Panc1 (cell line): ENCODE measurements around the gene QPCTL.

Experiments used
- POLR2AphosphoS5 ChIP-seq: IDR thresholded peaks from 2 replicates; pipeline ENCODE4 v1.6.1; 2012; ENCODE audit warnings: mild to moderate bottlenecking, low read depth, low read length, moderate library complexity
- TF ChIP-seq, protein P1 (sequence below): fragments of 450-650 bp; IDR thresholded peaks from 2 replicates; pipeline ENCODE4 v1.5.1; 2017; ENCODE audit warnings: mild to moderate bottlenecking

DNA sequence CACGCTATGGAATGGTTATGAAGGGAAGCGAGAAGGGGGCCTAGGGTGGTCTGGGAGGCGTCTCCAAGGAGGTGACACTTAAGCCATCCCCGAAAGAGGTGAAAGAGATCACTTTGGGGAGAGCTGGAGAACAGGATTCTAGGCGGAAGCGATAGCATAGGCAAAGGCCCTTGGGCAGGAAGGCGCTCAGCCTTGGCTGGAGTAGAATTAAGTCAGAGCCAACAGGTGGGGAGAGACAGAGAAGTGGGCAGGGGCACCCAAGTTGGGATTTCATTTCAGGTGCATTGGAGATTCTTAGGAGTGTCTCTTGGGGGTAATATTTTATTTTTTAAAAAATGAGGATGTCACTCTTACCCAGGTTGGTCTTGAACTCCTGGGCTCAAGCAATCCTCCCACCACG lies 10.3 kb upstream of the QPCTL start:
- TF ChIP-seq, protein P1, sequence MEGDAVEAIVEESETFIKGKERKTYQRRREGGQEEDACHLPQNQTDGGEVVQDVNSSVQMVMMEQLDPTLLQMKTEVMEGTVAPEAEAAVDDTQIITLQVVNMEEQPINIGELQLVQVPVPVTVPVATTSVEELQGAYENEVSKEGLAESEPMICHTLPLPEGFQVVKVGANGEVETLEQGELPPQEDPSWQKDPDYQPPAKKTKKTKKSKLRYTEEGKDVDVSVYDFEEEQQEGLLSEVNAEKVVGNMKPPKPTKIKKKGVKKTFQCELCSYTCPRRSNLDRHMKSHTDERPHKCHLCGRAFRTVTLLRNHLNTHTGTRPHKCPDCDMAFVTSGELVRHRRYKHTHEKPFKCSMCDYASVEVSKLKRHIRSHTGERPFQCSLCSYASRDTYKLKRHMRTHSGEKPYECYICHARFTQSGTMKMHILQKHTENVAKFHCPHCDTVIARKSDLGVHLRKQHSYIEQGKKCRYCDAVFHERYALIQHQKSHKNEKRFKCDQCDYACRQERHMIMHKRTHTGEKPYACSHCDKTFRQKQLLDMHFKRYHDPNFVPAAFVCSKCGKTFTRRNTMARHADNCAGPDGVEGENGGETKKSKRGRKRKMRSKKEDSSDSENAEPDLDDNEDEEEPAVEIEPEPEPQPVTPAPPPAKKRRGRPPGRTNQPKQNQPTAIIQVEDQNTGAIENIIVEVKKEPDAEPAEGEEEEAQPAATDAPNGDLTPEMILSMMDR: no peak
- TF ChIP-seq POLR2AphosphoS5: no peak
